Measurements from ENCODE around the gene DCDC1. TPM values are rescaled to one million over a fixed set of nuclear protein-coding genes. Genes with fewer than 3 reads are reported as not detected.

DCDC1 gene
- total RNA-seq, 2 experiments from 2014 or later = 0.13 TPM; not detected in 1

GRCh38 chr11:30879322-30880005 lies 490.1 kb downstream of the DCDC1 start:
- no peak overlapping the region for H2AFZ ChIP-seq (ENCODE audit: low read length)
- H3K9me2 ChIP-seq (ENCODE audit: insufficient read depth, low read length) = no peaks in the 10 kb centered on the region
- no peak overlapping the region for H3K27ac ChIP-seq (ENCODE audit: low read depth, low read length, poor library complexity, severe bottlenecking)
- H3K36me3 ChIP-seq (ENCODE audit: insufficient read depth, low read length) = no peaks in the 10 kb centered on the region
- H3K4me3 ChIP-seq (ENCODE audit: low read depth, low read length, poor library complexity, severe bottlenecking) = no peak overlapping the region
- no peaks in the 10 kb centered on the region for H3K9me3 ChIP-seq (ENCODE audit: low read length)
- BruUV-seq (replicated peaks) = no TSS peak
- no peak for DNase-seq (ENCODE audit: low spot score)
- H3K4me1 ChIP-seq (ENCODE audit: insufficient read depth, low read length, poor library complexity, severe bottlenecking) = no peaks in the 10 kb centered on the region
- intact Hi-C loops (cut with micrococcal nuclease; ENCODE audit: unreplicated experiment) = no loop called here
- POLR2A ChIA-PET = interaction anchor here (0.6 kb wide), 2 partner anchors 18 to 547 kb away, joined by 3 to 6 read pairs; no protein-coding TSS in a partner anchor
- CTCF ChIA-PET (ENCODE audit: unreplicated experiment) = no interaction called here
- H4K20me1 ChIP-seq (ENCODE audit: insufficient read depth, low read length) = no peaks in the 10 kb centered on the region
- H3K4me2 ChIP-seq (ENCODE audit: low read length) = no peak overlapping the region
- no peak for TF ChIP-seq CTCF (conservative IDR thresholded peaks at IDR 0.05; ENCODE audit: low read length)
- no peak for TF ChIP-seq EZH2phosphoT487 (IDR thresholded peaks at IDR 0.05; ENCODE audit: borderline replicate concordance, low read depth, low read length)
- no peaks in the 10 kb centered on the region for H3K79me2 ChIP-seq (ENCODE audit: insufficient read depth, low read depth, low read length)

- no peak for TF ChIP-seq EZH2phosphoT487 (IDR thresholded peaks at IDR 0.05; ENCODE audit: borderline replicate concordance, low read depth, low read length)
- ChIA-PET CTCF (ENCODE audit: unreplicated experiment) (no interaction called here), POLR2A (no interaction called here)
- intact Hi-C loops (cut with micrococcal nuclease; ENCODE audit: unreplicated experiment) = no loop called here
- Histone ChIP-seq H3K4me3 (ENCODE audit: low read depth, low read length, poor library complexity, severe bottlenecking) (no peak overlapping the region), H3K79me2 (ENCODE audit: insufficient read depth, low read depth, low read length) (no peaks in the 10 kb centered on the region), H3K36me3 (ENCODE audit: insufficient read depth, low read length) (no peaks in the 10 kb centered on the region), H3K4me1 (ENCODE audit: insufficient read depth, low read length, poor library complexity, severe bottlenecking) (no peaks in the 10 kb centered on the region), H3K9me3 (ENCODE audit: low read length) (no peaks in the 10 kb centered on the region), H3K9me2 (ENCODE audit: insufficient read depth, low read length) (no peaks in the 10 kb centered on the region), H3K27ac (ENCODE audit: low read depth, low read length, poor library complexity, severe bottlenecking) (no peak overlapping the region), H2AFZ (ENCODE audit: low read length) (no peak overlapping the region), H3K4me2 (ENCODE audit: low read length) (no peak overlapping the region), H4K20me1 (ENCODE audit: insufficient read depth, low read length) (no peaks in the 10 kb centered on the region)
- no peak for DNase-seq (ENCODE audit: low spot score)
- BruUV-seq (replicated peaks) = no TSS peak
These were observed 491.1 kb downstream of the DCDC1 start for GRCh38 chr11:30878400-30878799.

GRCh38 chr11:30876663-30877396 lies 492.7 kb downstream of the DCDC1 start:
- TF ChIP-seq CTCF (conservative IDR thresholded peaks at IDR 0.05; ENCODE audit: low read length) = no peak
- TF ChIP-seq EZH2phosphoT487 (IDR thresholded peaks at IDR 0.05; ENCODE audit: borderline replicate concordance, low read depth, low read length) = no peak
- Histone ChIP-seq H3K36me3 (ENCODE audit: insufficient read depth, low read length) (no peaks in the 10 kb centered on the region), H3K4me3 (ENCODE audit: low read depth, low read length, poor library complexity, severe bottlenecking) (no peak overlapping the region), H3K9me2 (ENCODE audit: insufficient read depth, low read length) (no peaks in the 10 kb centered on the region), H3K79me2 (ENCODE audit: insufficient read depth, low read depth, low read length) (no peaks in the 10 kb centered on the region), H3K4me1 (ENCODE audit: insufficient read depth, low read length, poor library complexity, severe bottlenecking) (no peaks in the 10 kb centered on the region), H3K27ac (ENCODE audit: low read depth, low read length, poor library complexity, severe bottlenecking) (no peak overlapping the region), H3K4me2 (ENCODE audit: low read length) (no peak overlapping the region), H2AFZ (ENCODE audit: low read length) (no peak overlapping the region), H4K20me1 (ENCODE audit: insufficient read depth, low read length) (no peaks in the 10 kb centered on the region), H3K9me3 (ENCODE audit: low read length) (no peaks in the 10 kb centered on the region)
- BruUV-seq (replicated peaks) = no TSS peak
- no peak for DNase-seq (ENCODE audit: low spot score)
- POLR2A ChIA-PET = no interaction called here
- CTCF ChIA-PET (ENCODE audit: unreplicated experiment) = no interaction called here
- intact Hi-C loops (cut with micrococcal nuclease; ENCODE audit: unreplicated experiment) = no loop called here
